CD4-positive, CD25-positive, alpha-beta regulatory T cell (primary cell): ENCODE data around the gene C8G. TPM values are rescaled to one million over a fixed set of nuclear protein-coding genes. Genes with fewer than 3 reads are reported as not detected.

Experiments used
- ATAC-seq, 2 donors: fragments of 150-1000 bp; cut with Tn5 transposase; one replicate each; pipeline ENCODE4 v1.10.0; 2021; ENCODE audit warnings: low read depth in 2 of 2, moderate number of reproducible peaks in 2 of 2, moderate library complexity in 1 of 2
- DNase-seq, 3 donors: peaks; one replicate each; pipeline versions ENCODE4 v3.0.0 to v3.0.0-alpha.2; 2012 to 2022; ENCODE audit warnings: mixed read lengths in 1 of 3
- H3K27ac ChIP-seq: one replicate; pipeline ENCODE4 v1.7.0; 2013; ENCODE audit warnings: mild to moderate bottlenecking, low read length; ENCODE audit not compliant: insufficient read depth, poor library complexity, severe bottlenecking
- H3K27me3 ChIP-seq: one replicate; pipeline ENCODE4 v1.7.0; 2013; ENCODE audit warnings: low read length; ENCODE audit not compliant: control insufficient read depth, insufficient read depth
- H3K36me3 ChIP-seq: one replicate; pipeline ENCODE4 v1.7.0; 2013; ENCODE audit warnings: mild to moderate bottlenecking, low read length, moderate library complexity; ENCODE audit not compliant: control insufficient read depth, insufficient read depth
- H3K4me1 ChIP-seq: 2 replicates; pipeline ENCODE4 v1.7.0; 2013; ENCODE audit warnings: mild to moderate bottlenecking, low read length; ENCODE audit not compliant: insufficient read depth, control insufficient read depth, poor library complexity, severe bottlenecking
- H3K4me3 ChIP-seq: one replicate; pipeline ENCODE4 v1.7.0; 2013; ENCODE audit warnings: low read depth, mild to moderate bottlenecking, low read length, moderate library complexity
- H3K9me3 ChIP-seq, 2 experiments: 1 replicate in 1 of 2; 2 replicates in 1 of 2; pipeline ENCODE4 v1.7.0; 2013; ENCODE audit warnings: low read length in 2 of 2, mild to moderate bottlenecking in 1 of 2, moderate library complexity in 1 of 2; ENCODE audit not compliant: control insufficient read depth in 2 of 2
- H3K27ac Mint-ChIP-seq, 3 donors: one replicate each; pipeline ENCODE4 v1.8.0; 2020 to 2022; ENCODE audit warnings: mild to moderate bottlenecking in 3 of 3, mixed read lengths in 3 of 3, moderate library complexity in 2 of 3
- H3K27me3 Mint-ChIP-seq: one replicate; pipeline ENCODE4 v1.8.0; 2022; ENCODE audit warnings: mild to moderate bottlenecking, mixed read lengths
- H3K36me3 Mint-ChIP-seq: one replicate; pipeline ENCODE4 v1.8.0; 2020; ENCODE audit warnings: mixed read lengths
- H3K4me1 Mint-ChIP-seq, 4 donors: one replicate each; pipeline ENCODE4 v1.8.0; 2020 to 2022; ENCODE audit warnings: mixed read lengths in 4 of 4, mild to moderate bottlenecking in 1 of 4
- H3K4me3 Mint-ChIP-seq, 4 donors: one replicate each; pipeline ENCODE4 v1.8.0; 2020 to 2022; ENCODE audit warnings: mild to moderate bottlenecking in 4 of 4, mixed read lengths in 4 of 4, moderate library complexity in 3 of 4
- H3K9me3 Mint-ChIP-seq, 7 donors: one replicate each; pipeline ENCODE4 v1.8.0; 2020 to 2022; ENCODE audit warnings: mixed read lengths in 7 of 7, mild to moderate bottlenecking in 3 of 7, moderate library complexity in 2 of 7
- polyA plus RNA-seq, 4 donors: library from polyadenylated mRNA; unstranded; fragments of 300-500 nt; fragmentation: Illumina TruSeq; gene quantifications; one replicate each; pipeline ENCODE4 v1.2.3, GENCODE V29; 2021
- total RNA-seq: library from RNA; stranded (reverse); gene quantifications from one replicate; pipeline ENCODE4 v1.2.3, GENCODE V29; 2022

Gene C8G
- total and polyA plus RNA-seq, 5 donors from 2014 or later = 0.96 to 1.1 TPM; not detected in 3

DNA sequence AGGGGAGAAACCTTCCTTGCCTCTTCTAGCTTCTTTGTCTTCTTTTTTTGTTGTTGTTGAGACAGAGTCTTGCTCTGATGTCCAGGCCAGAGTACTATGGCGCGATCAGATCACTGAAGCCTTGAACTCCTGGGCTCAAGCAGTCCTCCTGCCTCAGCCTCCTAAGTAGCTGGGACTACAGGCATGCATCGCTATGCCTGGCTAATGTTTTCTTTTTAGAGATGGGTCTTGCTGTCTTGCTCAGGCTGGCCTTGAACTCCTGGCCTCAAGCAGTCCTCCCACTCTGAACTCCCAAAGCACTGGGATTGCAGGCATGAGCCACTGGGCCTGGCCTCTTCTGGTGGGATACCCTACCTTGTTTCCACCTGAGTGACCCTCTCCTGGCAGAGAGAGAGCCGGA, 43.8 kb downstream of the C8G start:
- Histone ChIP-seq H3K4me1 (peaks cover 24% of the 10 kb centered on the region), H3K4me3 (no peak overlapping the region), H3K27ac (no peak overlapping the region), H3K27me3 (peaks cover 6% of the 10 kb centered on the region), H3K36me3 (no peaks in the 10 kb centered on the region), H3K9me3 (no peaks in the 10 kb centered on the region)
- ATAC-seq (no peak), DNase-seq (no peak)
- peaks cover 1% of the 10 kb centered on the region for H3K36me3 Mint-ChIP-seq
- H3K4me3 Mint-ChIP-seq = peak overlapping the region in 2 of 4 donors; percentile 38 to 57
- H3K4me1 Mint-ChIP-seq = peaks cover 0 to 27% (median 10%) of the 10 kb centered on the region in 4 donors
- no peak overlapping the region for H3K27ac Mint-ChIP-seq
- H3K27me3 Mint-ChIP-seq = peaks cover 30% of the 10 kb centered on the region
- peaks cover 0 to 4% (median 0%) of the 10 kb centered on the region in 7 donors for H3K9me3 Mint-ChIP-seq

DNA sequence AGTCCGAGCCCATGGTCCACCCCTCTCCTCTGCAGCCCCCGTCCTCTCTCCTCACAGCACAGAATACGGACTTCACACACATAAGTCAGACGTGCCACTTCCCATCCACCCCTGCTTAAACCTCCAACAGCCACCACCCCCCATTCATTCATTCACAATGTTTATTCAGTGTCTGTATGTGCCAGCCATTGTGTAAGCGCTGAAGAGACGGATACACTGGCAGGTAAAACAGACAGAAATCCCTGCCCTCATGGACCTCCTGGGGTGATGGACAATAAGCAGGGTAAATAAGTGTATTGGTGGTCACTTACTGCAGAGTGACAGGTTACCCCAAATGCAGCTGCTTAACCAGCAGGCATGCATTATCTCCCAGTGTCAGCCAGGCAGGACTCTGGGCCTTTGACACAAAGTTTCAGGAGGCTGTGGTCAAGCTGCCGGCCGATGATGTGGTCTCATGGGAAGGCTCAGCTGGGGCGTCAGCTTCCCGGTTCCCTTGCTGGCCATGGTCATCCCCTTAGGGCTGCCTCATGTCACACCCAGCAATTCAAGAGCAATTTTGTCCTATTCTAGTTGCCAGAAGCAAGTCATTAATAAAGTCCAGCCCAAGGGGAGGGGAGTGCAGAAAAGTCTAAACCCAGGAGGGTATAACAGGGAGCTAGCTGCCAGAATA, 45.3 kb downstream of the C8G start:
- no peak for ATAC-seq
- peak overlapping the region in 1 of 3 donors; percentile 75 for H3K27ac Mint-ChIP-seq

DNA sequence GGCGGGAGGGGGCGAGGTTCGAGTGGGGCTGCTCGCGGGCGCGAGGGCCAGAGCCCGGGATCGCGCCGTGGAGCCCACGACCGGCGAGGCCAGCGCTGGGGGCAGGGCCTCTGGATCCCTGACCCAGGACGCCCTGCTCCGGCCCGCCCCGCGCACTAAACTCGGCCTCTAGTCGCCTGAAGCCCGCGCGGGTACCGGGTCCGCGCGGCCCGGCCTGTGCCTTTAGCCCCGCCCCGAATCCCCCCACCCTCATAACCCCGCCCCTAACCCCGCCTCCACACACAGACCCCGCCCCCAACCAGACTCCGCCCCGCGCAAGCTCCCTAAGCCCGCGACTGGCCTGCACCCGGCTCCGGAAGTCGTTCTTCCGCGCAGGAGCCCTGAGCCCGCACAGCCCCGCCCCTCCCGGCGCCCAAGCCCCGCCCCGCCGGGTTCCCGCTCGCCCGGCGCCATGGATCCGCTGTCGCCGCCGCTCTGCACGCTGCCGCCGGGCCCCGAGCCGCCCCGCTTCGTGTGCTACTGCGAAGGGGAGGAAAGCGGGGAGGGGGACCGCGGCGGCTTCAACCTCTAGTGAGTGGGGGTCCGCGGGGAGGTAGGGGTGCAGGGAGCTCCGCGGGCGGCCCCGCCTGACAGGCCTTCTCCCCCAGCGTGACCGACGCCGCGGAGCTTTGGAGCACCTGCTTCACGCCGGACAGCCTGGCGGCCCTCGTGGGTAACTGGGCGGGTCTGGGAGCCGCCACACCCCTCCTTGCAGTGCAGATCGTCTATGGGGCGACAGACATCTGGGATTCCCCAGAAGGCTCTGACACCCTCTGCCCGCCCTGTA, 47.2 kb downstream of the C8G start, which contains the start of gene PAXX:
Gene PAXX (plus strand): TSS at position 430 of the 826 bp plus-strand sequence. CDS start 22 bp downstream, at position 452.
- DNase-seq (peak; percentile 89 to 92 (median 92)), ATAC-seq (peak; percentile 91)
- no peaks in the 10 kb centered on the region for H3K36me3 ChIP-seq
- Mint-ChIP-seq H3K27ac (peak within 1 kb of the TSS; percentile 75 to 82 (median 81)), H3K36me3 (no peaks in the 10 kb centered on the region), H3K4me1 (peaks cover 0 to 29% (median 12%) of the 10 kb centered on the region in 4 donors), H3K9me3 (peaks cover 0 to 4% (median 0%) of the 10 kb centered on the region in 7 donors), H3K27me3 (peaks cover 14% of the 10 kb centered on the region), H3K4me3 (peak within 1 kb of the TSS; percentile 86 to 95 (median 89))
- H3K4me1 ChIP-seq = peaks cover 42% of the 10 kb centered on the region
- peak within 1 kb of the TSS; percentile 85 for H3K27ac ChIP-seq
- H3K27me3 ChIP-seq = no peaks in the 10 kb centered on the region
- H3K9me3 ChIP-seq = no peaks in the 10 kb centered on the region
- H3K4me3 ChIP-seq = peak within 1 kb of the TSS; percentile 48

More for the DNA sequence above, 45.3 kb downstream of the C8G start:
- peak overlapping the region; percentile 77 to 89 (median 86) for H3K4me3 Mint-ChIP-seq
- H3K27ac ChIP-seq = no peak overlapping the region
- no peak overlapping the region for H3K4me3 ChIP-seq
- H3K9me3 Mint-ChIP-seq = peaks cover 0 to 4% (median 0%) of the 10 kb centered on the region in 7 donors
- H3K36me3 ChIP-seq = no peaks in the 10 kb centered on the region
- DNase-seq = no peak
- peaks cover 2% of the 10 kb centered on the region for H3K27me3 ChIP-seq
- H3K4me1 ChIP-seq = peaks cover 26% of the 10 kb centered on the region
- H3K36me3 Mint-ChIP-seq = no peaks in the 10 kb centered on the region
- H3K4me1 Mint-ChIP-seq = peaks cover 0 to 23% (median 9%) of the 10 kb centered on the region in 4 donors
- peaks cover 24% of the 10 kb centered on the region for H3K27me3 Mint-ChIP-seq
- H3K9me3 ChIP-seq = no peaks in the 10 kb centered on the region

DNA sequence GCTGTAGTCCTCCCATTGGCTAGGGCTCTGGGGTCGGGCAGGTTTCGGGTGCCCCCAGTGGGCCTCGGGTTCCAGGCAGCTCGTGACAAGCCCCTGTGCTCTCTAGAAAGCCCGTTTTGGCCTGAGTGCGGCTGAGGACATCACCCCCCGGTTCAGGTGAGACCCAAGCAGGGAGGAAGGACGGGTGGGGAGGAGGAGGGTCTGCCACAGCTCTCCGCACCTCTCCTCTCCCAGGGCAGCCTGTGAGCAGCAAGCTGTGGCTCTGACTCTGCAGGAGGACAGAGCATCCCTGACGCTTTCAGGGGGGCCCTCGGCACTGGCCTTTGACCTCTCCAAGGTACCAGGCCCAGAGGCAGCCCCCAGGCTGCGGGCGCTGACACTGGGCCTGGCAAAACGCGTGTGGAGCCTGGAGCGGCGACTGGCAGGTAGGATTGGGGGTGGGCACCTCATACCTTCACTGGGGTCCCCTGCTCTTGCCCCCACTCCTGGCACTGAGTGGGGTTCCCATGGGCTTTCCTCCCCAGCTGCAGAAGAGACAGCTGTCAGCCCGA, 47.9 kb downstream of the C8G start:
- H3K36me3 Mint-ChIP-seq = no peaks in the 10 kb centered on the region
- H3K4me3 ChIP-seq = peak overlapping the region; percentile 48
- no peaks in the 10 kb centered on the region for H3K9me3 ChIP-seq
- DNase-seq = no peak
- H3K4me3 Mint-ChIP-seq = peak overlapping the region; percentile 86 to 89 (median 88)
- peaks cover 17% of the 10 kb centered on the region for H3K27me3 Mint-ChIP-seq
- no peak for ATAC-seq
- peak overlapping the region; percentile 85 for H3K27ac ChIP-seq
- H3K4me1 Mint-ChIP-seq = peaks cover 0 to 34% (median 13%) of the 10 kb centered on the region in 4 donors
- H3K4me1 ChIP-seq = peaks cover 49% of the 10 kb centered on the region
- H3K27me3 ChIP-seq = no peaks in the 10 kb centered on the region
- H3K27ac Mint-ChIP-seq = peak overlapping the region; percentile 51 to 82 (median 72)
- H3K36me3 ChIP-seq = no peaks in the 10 kb centered on the region
- H3K9me3 Mint-ChIP-seq = peaks cover 0 to 3% (median 0%) of the 10 kb centered on the region in 7 donors

DNA sequence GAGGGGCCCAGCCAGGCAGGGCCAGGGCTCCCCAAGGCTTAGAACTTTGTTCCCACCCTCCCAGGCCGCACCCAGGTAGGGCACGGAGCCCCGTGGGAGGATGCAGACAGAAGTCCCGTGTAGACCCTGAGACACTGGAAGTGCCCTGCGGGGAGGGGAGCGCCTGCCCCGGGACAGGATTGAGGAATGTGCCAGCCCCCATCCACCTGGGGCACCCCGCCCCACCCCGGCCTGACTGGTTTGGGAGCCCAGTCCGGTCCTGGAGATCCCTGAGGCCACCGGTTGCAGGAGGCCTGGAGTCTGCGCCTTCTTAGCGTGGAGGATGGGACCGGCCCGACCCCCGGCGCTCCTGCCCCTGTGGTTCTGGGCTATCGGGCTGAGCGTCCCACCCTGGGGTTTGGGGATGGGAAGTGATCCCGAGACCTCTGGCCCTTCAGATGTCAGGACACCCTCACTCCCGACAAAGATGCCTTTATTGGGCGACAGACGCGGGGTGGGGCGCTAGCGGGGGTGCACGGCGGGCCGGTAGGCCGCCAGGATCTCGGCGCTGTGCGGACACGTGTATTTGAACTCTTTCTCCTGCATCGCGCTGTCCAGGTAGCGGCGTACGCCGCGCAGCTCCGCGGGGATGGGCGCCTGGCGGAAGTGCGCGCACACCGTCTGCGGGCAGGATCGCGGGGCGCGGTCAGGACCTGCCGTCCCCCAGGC, 49.3 kb downstream of the C8G start:
- no peak overlapping the region for H3K27ac ChIP-seq
- H3K4me1 ChIP-seq = peaks cover 52% of the 10 kb centered on the region
- ATAC-seq (no peak), DNase-seq (no peak)
- Mint-ChIP-seq H3K9me3 (peaks cover 0 to 2% (median 0%) of the 10 kb centered on the region in 7 donors), H3K27ac (no peak overlapping the region), H3K27me3 (peaks cover 18% of the 10 kb centered on the region), H3K4me3 (peak overlapping the region in 1 of 4 donors; percentile 89), H3K36me3 (no peaks in the 10 kb centered on the region), H3K4me1 (peaks cover 0 to 38% (median 14%) of the 10 kb centered on the region in 4 donors)
- no peak overlapping the region for H3K4me3 ChIP-seq
- H3K9me3 ChIP-seq = no peaks in the 10 kb centered on the region
- H3K27me3 ChIP-seq = no peaks in the 10 kb centered on the region
- no peaks in the 10 kb centered on the region for H3K36me3 ChIP-seq

DNA sequence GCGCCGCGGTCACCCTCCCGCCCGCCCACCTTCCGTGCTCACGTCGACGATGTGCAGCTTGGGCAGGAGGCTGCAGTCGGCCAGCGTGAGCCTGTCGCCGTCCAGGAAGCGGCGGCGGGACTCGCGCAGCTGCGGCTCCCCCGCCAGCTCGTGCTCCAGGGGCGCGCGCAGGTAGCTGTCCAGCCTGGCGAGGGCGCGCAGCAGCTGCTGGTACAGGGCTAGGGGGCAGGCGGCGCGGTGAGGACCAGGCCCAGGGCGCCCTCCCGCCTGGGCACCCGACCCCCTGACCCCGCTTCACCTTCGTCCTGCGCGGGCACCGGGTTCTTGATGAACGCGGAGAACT, 49.8 kb downstream of the C8G start:
- H3K4me3 Mint-ChIP-seq = no peak overlapping the region

DNA sequence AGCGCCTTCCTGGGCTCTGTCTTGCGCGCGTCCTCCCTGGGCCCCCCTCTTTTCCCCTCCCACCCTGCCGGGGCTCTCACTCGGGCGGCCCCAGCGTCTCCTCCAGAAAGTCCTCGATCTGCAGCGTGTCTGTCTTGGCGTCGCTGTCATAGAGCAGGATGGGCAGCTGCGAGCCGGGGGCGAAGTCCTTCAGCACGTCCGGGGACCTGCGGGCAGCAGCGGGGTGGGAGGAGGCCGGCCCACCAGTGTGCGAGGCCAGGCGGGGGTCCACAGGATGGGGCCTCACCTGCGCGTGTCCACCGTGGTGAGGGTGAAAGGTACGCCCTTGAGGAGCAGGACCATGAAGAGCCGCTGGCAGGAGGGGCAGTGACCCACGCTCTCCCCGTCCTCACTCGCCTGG, 50.3 kb downstream of the C8G start:
- Mint-ChIP-seq H3K36me3 (no peaks in the 10 kb centered on the region), H3K4me1 (peaks cover 0 to 42% (median 19%) of the 10 kb centered on the region in 4 donors), H3K4me3 (no peak overlapping the region), H3K9me3 (no peaks in the 10 kb centered on the region), H3K27me3 (peaks cover 14% of the 10 kb centered on the region), H3K27ac (no peak overlapping the region)
- Histone ChIP-seq H3K9me3 (no peaks in the 10 kb centered on the region), H3K27me3 (no peaks in the 10 kb centered on the region), H3K4me3 (no peak overlapping the region), H3K4me1 (peaks cover 59% of the 10 kb centered on the region), H3K36me3 (no peaks in the 10 kb centered on the region), H3K27ac (no peak overlapping the region)
- DNase-seq (no peak), ATAC-seq (no peak)

More for the DNA sequence above, 49.8 kb downstream of the C8G start:
- no peaks in the 10 kb centered on the region for H3K36me3 ChIP-seq
- Mint-ChIP-seq H3K27me3 (peaks cover 14% of the 10 kb centered on the region), H3K27ac (no peak overlapping the region), H3K4me1 (peaks cover 0 to 38% (median 14%) of the 10 kb centered on the region in 4 donors), H3K36me3 (no peaks in the 10 kb centered on the region), H3K9me3 (no peaks in the 10 kb centered on the region)
- H3K4me3 ChIP-seq = no peak overlapping the region
- ATAC-seq = no peak
- no peak for DNase-seq
- H3K27ac ChIP-seq = no peak overlapping the region
- H3K27me3 ChIP-seq = no peaks in the 10 kb centered on the region
- H3K9me3 ChIP-seq = no peaks in the 10 kb centered on the region
- H3K4me1 ChIP-seq = peaks cover 53% of the 10 kb centered on the region
